ENCODE results near the gene RFX2.
A peak's percentile ranks its signal among the peaks of the same experiment; 100 is the strongest.

RFX2 gene

GRCh38 chr19:5948752-5949564, 161.3 kb downstream of the RFX2 start:
- Mint-ChIP-seq H3K9me3 (no peaks in the 10 kb centered on the region), H3K4me1 (peaks cover 90% of the 10 kb centered on the region), H3K27me3 (no peaks in the 10 kb centered on the region), H3K27ac (peak overlapping the region; percentile 73), H3K4me3 (peak overlapping the region; percentile 35), H3K36me3 (ENCODE audit: low read depth) (peaks cover 28% of the 10 kb centered on the region)
- DNase-seq = no peak
- ATAC-seq = peak; percentile 25

GRCh38 chr19:5947435-5947834, 162.9 kb downstream of the RFX2 start:
- H3K4me3 Mint-ChIP-seq = no peak overlapping the region
- no peaks in the 10 kb centered on the region for H3K27me3 Mint-ChIP-seq
- no peak for ATAC-seq
- H3K36me3 Mint-ChIP-seq (ENCODE audit: low read depth) = peaks cover 18% of the 10 kb centered on the region
- H3K9me3 Mint-ChIP-seq = no peaks in the 10 kb centered on the region
- no peak for DNase-seq
- peaks cover 82% of the 10 kb centered on the region for H3K4me1 Mint-ChIP-seq
- H3K27ac Mint-ChIP-seq = peak overlapping the region; percentile 44

- ATAC-seq = peak; percentile 50
- Mint-ChIP-seq H3K9me3 (no peaks in the 10 kb centered on the region), H3K4me1 (peaks cover 44% of the 10 kb centered on the region), H3K27me3 (no peaks in the 10 kb centered on the region), H3K36me3 (ENCODE audit: low read depth) (peaks cover 16% of the 10 kb centered on the region), H3K4me3 (no peak overlapping the region), H3K27ac (no peak overlapping the region)
- DNase-seq = no peak
Observed at GRCh38 chr19:5943623-5944022, 166.7 kb downstream of the RFX2 start.
